ENCODE results near the gene YPEL2.

Gene YPEL2

DNA sequence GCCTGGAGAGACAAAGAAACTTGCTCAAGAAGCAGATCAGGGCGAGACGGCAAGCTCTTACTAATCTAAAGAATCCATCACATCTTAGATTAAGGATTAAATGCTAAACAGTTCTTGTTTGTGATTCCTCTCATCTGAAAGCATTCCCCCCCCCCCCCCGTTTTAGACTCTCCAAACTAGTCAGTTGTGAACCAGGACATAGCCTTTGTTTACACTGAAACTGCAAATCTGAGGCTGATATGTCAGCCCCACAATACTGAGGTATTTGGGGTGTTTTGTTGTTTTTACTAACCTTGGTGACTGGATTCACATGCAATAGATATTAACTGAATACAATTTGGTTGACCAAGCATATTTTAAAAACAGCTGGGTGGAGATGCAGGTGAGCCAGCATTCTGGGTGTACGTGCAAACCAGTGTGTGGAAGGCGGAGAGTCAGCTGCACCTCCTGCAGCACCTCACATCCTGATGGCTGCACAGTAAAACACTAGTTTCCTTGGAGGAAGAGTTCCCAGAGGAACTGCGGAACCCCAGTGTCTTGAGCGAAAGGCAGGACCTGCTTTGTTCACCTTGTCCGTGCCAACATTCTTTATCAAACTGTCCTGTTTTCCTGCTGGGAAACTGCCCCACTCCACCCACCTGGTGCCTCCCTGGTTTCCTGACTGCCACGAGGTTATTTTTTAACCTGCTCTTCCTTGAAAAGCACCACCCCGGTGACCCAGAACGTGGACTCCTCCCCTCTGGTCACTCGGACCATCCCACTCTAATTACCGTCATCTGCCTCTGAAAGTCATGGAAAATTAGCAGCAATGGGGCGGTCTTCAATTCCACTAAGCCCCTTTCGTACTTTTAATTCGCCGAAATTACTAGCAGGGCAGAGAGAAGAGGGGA is 1.2 kb upstream of the YPEL2 start:
- Histone ChIP-seq H3K9me3 (ENCODE audit: control insufficient read depth, low read length) (no peaks in the 10 kb centered on the region), H3K27ac (ENCODE audit: insufficient read depth, low read depth, low read length, poor library complexity, severe bottlenecking) (peak overlapping the region; percentile 27)

DNA sequence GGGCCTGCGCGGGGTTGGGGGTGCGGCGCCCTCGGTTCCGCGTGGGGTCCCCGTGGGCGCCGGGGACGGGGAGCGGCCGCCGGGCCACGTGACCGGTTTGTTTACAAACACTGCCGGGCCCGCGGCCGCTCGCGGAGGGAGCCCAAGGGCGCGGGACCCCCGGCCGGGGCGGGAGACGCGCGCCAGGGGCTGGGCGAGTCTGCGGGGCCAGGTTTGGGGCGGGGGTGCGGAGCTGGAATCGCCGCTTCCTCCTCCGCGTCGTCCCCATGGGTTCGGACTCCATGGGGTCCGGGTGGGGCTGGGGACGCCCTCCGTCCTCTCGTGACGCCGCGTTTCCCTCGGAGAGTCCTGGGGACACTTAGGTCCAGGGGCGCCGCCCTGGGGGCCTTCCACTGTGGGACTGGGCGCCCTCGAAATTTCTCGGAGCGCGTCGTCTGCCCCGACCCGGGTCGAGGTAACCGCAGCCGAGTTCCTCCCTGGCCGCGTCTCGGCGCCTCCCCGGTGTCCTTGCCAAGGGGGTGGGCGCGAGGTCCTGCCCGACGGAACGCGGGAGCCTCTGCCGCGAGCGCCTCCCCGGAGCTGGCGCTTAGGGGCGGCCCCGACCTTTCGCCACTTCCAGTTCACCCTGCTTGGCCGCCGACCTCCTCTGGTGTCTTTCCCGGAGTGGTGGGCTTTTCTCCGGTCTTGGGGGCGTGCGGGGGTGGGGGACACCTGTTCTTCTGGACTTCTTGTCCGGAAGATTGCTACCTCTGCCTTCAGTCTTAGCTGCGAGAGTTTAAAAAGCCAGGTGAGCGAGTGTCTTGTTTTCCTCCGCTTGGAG is 684 bp downstream of the YPEL2 start:
- Histone ChIP-seq H3K4me1 (ENCODE audit: control insufficient read depth, insufficient read depth, low read length) (peaks cover 44% of the 10 kb centered on the region), H3K36me3 (ENCODE audit: control insufficient read depth, insufficient read depth, low read length) (no peaks in the 10 kb centered on the region), H3K27me3 (ENCODE audit: control insufficient read depth, insufficient read depth, low read length, poor library complexity, severe bottlenecking) (peaks cover 35% of the 10 kb centered on the region), H3K27ac (ENCODE audit: insufficient read depth, low read depth, low read length, poor library complexity, severe bottlenecking) (no peak overlapping the region), H3K9me3 (ENCODE audit: control insufficient read depth, low read length) (no peaks in the 10 kb centered on the region), H3K4me3 (ENCODE audit: insufficient read depth, low read depth, low read length) (peak overlapping the region; percentile 63)
- WGBS, 2 experiments = 0 to 1% methylated on average over 90 of the region's 90 CpGs

More for the DNA sequence above, 1.2 kb upstream of the YPEL2 start:
- Histone ChIP-seq H3K4me1 (ENCODE audit: control insufficient read depth, insufficient read depth, low read length) (peaks cover 44% of the 10 kb centered on the region), H3K4me3 (ENCODE audit: insufficient read depth, low read depth, low read length) (no peak overlapping the region), H3K27me3 (ENCODE audit: control insufficient read depth, insufficient read depth, low read length, poor library complexity, severe bottlenecking) (peaks cover 35% of the 10 kb centered on the region), H3K36me3 (ENCODE audit: control insufficient read depth, insufficient read depth, low read length) (no peaks in the 10 kb centered on the region)
- 49 to 50% methylated on average over 16 to 17 of the region's 17 CpGs for WGBS, 2 experiments

DNA sequence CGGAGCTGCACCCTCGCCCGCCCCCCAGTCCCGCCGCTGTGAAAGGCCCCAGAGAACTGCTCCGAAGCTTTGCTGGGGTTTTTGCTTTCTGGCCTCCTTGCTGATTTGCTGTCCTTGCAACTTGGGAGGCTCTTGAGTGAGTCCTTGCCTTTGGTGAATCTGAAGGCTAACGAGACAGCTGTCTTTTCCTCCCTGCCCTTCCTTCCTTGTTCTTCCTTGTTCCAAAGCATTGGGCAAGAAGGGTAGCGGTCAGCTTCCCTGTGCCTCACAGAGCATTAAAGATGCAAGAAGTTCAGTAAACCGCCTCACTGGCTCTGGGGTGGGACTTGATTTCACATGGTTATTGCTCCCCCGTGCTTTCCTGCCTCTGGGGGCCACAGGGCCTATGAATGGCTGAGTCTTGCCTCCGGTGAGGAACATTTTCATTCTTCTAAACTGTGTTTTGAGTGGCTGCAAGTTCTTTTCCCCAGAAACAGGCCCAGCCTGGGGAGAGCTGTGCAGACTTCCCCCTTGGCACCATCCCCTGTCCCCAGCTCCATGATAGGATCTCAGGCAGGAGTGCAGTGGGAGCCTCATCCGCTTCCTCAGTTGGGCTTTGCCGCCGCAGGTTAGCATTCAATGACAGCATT is 1.4 kb downstream of the YPEL2 start:
- Histone ChIP-seq H3K36me3 (ENCODE audit: control insufficient read depth, insufficient read depth, low read length) (no peaks in the 10 kb centered on the region), H3K27ac (ENCODE audit: insufficient read depth, low read depth, low read length, poor library complexity, severe bottlenecking) (no peak overlapping the region), H3K9me3 (ENCODE audit: control insufficient read depth, low read length) (no peaks in the 10 kb centered on the region), H3K27me3 (ENCODE audit: control insufficient read depth, insufficient read depth, low read length, poor library complexity, severe bottlenecking) (peaks cover 35% of the 10 kb centered on the region), H3K4me1 (ENCODE audit: control insufficient read depth, insufficient read depth, low read length) (peaks cover 44% of the 10 kb centered on the region), H3K4me3 (ENCODE audit: insufficient read depth, low read depth, low read length) (peak overlapping the region; percentile 63)
- 33% methylated on average over 14 of the region's 14 CpGs for WGBS, 2 experiments

DNA sequence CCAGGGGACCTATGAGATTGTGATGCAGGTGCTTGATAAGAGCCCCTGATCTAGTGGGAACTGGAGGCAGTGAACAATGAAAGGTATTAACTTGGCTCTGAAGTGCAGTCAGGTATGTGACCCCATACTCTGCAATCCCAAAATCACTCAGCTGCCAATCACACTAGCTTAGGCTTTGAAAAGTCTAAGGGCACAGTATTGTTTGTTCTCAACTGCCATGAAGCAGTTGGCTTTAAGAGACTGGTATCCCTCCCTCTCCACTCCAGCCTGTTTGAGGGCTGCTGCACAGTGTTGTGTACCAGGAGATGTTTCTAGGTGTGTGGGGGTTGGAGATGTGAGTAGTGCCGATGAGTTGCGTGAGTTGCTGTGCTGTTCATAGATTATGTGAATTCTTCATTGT is 2.4 kb downstream of the YPEL2 start:
- no peak overlapping the region for H3K4me3 ChIP-seq (ENCODE audit: insufficient read depth, low read depth, low read length)
- H3K36me3 ChIP-seq (ENCODE audit: control insufficient read depth, insufficient read depth, low read length) = no peaks in the 10 kb centered on the region
- WGBS, 2 experiments = 91 to 92% methylated on average over 2 of the region's 2 CpGs
- peaks cover 35% of the 10 kb centered on the region for H3K27me3 ChIP-seq (ENCODE audit: control insufficient read depth, insufficient read depth, low read length, poor library complexity, severe bottlenecking)
- peaks cover 40% of the 10 kb centered on the region for H3K4me1 ChIP-seq (ENCODE audit: control insufficient read depth, insufficient read depth, low read length)
- H3K27ac ChIP-seq (ENCODE audit: insufficient read depth, low read depth, low read length, poor library complexity, severe bottlenecking) = no peak overlapping the region
- H3K9me3 ChIP-seq (ENCODE audit: control insufficient read depth, low read length) = no peaks in the 10 kb centered on the region

DNA sequence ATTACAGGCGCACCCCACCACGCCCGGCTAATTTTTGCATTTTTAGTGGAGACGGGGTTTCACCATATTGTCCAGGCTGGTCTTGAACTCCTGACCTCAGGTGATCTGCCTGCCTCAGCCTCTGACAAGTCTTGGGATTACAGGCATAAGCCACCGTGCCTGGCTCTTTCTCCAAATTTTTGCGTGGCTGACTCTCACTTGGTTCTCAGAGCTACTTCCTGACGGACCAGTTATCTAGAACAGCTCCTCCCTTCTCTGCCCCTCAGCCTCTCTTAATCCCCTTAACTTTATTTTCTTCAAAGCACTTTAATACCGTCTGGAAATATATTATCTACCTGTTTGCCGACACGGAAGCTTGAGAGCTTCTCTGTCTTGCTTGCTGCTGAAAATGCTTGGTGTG is 4.2 kb downstream of the YPEL2 start:
- Histone ChIP-seq H3K4me1 (ENCODE audit: control insufficient read depth, insufficient read depth, low read length) (peaks cover 24% of the 10 kb centered on the region), H3K36me3 (ENCODE audit: control insufficient read depth, insufficient read depth, low read length) (no peaks in the 10 kb centered on the region), H3K27ac (ENCODE audit: insufficient read depth, low read depth, low read length, poor library complexity, severe bottlenecking) (no peak overlapping the region), H3K27me3 (ENCODE audit: control insufficient read depth, insufficient read depth, low read length, poor library complexity, severe bottlenecking) (peaks cover 35% of the 10 kb centered on the region), H3K4me3 (ENCODE audit: insufficient read depth, low read depth, low read length) (no peak overlapping the region), H3K9me3 (ENCODE audit: control insufficient read depth, low read length) (no peaks in the 10 kb centered on the region)
- 92 to 94% methylated on average over 10 of the region's 10 CpGs for WGBS, 2 experiments

DNA sequence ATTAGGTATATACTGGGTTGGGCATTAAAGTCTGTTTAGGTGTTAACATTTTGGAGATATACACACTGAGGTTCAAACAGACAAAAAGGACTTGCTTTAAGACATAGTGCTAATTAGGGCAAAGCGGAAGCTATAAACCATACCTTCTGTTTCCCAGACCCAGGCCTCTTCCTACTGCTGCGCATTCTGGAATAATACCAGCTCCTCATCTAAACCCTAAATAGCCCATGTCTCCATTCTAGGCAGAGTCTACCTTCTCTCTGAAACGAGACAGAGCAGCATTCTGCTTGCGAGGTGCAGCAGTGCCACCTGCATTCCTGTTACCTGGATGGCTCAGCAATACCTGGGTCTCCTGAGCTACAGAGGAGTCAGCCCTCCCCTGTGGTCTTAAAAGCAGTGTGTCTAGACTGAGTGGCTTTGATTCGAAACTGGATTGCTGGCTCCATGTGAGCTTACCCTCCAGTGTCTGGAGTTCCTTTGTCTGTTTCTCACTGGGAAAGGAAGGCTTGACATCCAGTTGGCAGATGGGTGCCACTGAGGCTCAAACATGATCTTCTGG is 6.4 kb downstream of the YPEL2 start:
- Histone ChIP-seq H3K9me3 (ENCODE audit: control insufficient read depth, low read length) (no peaks in the 10 kb centered on the region), H3K36me3 (ENCODE audit: control insufficient read depth, insufficient read depth, low read length) (no peaks in the 10 kb centered on the region), H3K27ac (ENCODE audit: insufficient read depth, low read depth, low read length, poor library complexity, severe bottlenecking) (no peak overlapping the region), H3K4me1 (ENCODE audit: control insufficient read depth, insufficient read depth, low read length) (peaks cover 27% of the 10 kb centered on the region), H3K4me3 (ENCODE audit: insufficient read depth, low read depth, low read length) (no peak overlapping the region), H3K27me3 (ENCODE audit: control insufficient read depth, insufficient read depth, low read length, poor library complexity, severe bottlenecking) (peaks cover 25% of the 10 kb centered on the region)
- WGBS, 2 experiments = 91 to 95% methylated on average over 5 of the region's 5 CpGs

DNA sequence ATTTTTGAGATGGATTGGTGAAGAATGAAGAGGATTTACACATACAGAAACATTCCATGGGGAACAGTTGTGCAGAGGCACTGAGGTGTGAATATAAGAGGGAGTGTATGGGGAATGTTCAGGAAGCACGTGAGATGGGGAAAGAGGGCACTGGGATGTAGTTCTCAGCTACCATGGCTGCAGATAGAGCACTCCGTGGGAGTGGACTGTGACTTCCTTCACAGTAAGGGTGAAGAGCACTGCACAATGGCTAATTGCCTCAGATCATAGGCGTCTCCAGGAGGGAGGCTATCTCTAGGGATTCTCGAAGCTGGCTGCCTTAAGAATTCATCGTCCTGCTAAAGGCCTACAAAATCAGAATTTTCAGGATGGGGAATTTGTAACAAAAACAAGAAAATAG is 7.0 kb downstream of the YPEL2 start:
- H3K4me3 ChIP-seq (ENCODE audit: insufficient read depth, low read depth, low read length) = no peak overlapping the region
- H3K36me3 ChIP-seq (ENCODE audit: control insufficient read depth, insufficient read depth, low read length) = no peaks in the 10 kb centered on the region
- peaks cover 25% of the 10 kb centered on the region for H3K4me1 ChIP-seq (ENCODE audit: control insufficient read depth, insufficient read depth, low read length)
- H3K27ac ChIP-seq (ENCODE audit: insufficient read depth, low read depth, low read length, poor library complexity, severe bottlenecking) = no peak overlapping the region
- WGBS, 2 experiments = 87 to 93% methylated on average over 5 of the region's 5 CpGs
- H3K27me3 ChIP-seq (ENCODE audit: control insufficient read depth, insufficient read depth, low read length, poor library complexity, severe bottlenecking) = peaks cover 23% of the 10 kb centered on the region
- H3K9me3 ChIP-seq (ENCODE audit: control insufficient read depth, low read length) = no peaks in the 10 kb centered on the region

DNA sequence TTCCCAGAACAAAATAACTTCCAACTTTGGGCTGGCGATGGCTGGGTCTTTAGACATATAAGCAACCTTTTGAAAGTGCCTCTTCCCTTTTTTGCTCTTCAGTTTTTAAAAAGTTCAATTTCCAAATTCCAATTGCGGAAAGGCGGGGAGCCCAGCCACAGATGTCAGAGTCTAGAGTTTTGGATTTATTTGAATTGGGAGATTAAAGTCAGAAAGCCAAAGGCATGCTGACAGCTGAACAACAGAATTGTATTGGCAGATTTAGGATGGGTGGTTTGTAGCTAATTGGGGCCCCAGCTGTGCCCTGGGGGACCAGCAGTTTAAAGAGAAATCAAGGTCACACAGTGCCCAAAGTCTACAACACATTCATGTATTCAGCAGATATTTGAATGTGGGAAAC is 10.5 kb downstream of the YPEL2 start:
- no peaks in the 10 kb centered on the region for H3K9me3 ChIP-seq (ENCODE audit: control insufficient read depth, low read length)
- peaks cover 30% of the 10 kb centered on the region for H3K4me1 ChIP-seq (ENCODE audit: control insufficient read depth, insufficient read depth, low read length)
- H3K27me3 ChIP-seq (ENCODE audit: control insufficient read depth, insufficient read depth, low read length, poor library complexity, severe bottlenecking) = peaks cover 4% of the 10 kb centered on the region
- WGBS, 2 experiments = 90 to 94% methylated on average over 3 of the region's 3 CpGs
- H3K4me3 ChIP-seq (ENCODE audit: insufficient read depth, low read depth, low read length) = no peak overlapping the region
- no peaks in the 10 kb centered on the region for H3K36me3 ChIP-seq (ENCODE audit: control insufficient read depth, insufficient read depth, low read length)
- H3K27ac ChIP-seq (ENCODE audit: insufficient read depth, low read depth, low read length, poor library complexity, severe bottlenecking) = no peak overlapping the region

DNA sequence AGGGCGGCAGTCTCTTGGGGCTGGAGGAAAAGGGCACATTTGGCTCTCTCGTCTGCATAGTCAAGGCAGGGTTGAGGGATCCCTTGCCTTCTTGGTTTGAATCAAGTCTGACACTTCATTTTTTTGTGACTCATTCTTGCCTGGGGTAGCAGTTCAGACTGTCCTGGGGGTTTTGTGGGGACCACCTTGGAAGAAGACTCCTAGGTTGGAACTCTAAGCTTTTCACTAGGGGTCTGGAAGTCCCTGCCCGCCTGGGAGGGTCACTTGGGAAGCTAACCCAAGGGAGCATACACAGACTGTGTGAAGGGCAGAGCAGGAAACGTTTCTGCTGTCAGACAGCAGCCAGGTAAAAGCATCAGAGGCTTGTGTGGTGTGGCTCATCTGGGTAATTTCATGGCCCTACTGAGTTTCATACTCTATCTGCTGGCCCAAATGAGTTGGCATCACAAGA is 11.3 kb downstream of the YPEL2 start:
- Histone ChIP-seq H3K27ac (ENCODE audit: insufficient read depth, low read depth, low read length, poor library complexity, severe bottlenecking) (no peak overlapping the region), H3K4me3 (ENCODE audit: insufficient read depth, low read depth, low read length) (no peak overlapping the region), H3K27me3 (ENCODE audit: control insufficient read depth, insufficient read depth, low read length, poor library complexity, severe bottlenecking) (peaks cover 4% of the 10 kb centered on the region), H3K4me1 (ENCODE audit: control insufficient read depth, insufficient read depth, low read length) (peaks cover 33% of the 10 kb centered on the region), H3K36me3 (ENCODE audit: control insufficient read depth, insufficient read depth, low read length) (no peaks in the 10 kb centered on the region), H3K9me3 (ENCODE audit: control insufficient read depth, low read length) (no peaks in the 10 kb centered on the region)
- WGBS, 2 experiments = 86 to 87% methylated on average over 4 of the region's 4 CpGs
